PFSK-1 (cell line): ENCODE results near the gene FSCN2.
A peak's percentile ranks its signal among the peaks of the same experiment; 100 is the strongest.

ENCODE experiments used
- FOXP2 ChIP-seq: optimal IDR thresholded peaks from 2 replicates; pipeline ENCODE3; 2011; ENCODE audit warnings: borderline replicate concordance, control low read depth, inconsistent platforms; ENCODE audit not compliant: insufficient read depth; ENCODE audit errors: extremely low read length, extremely low read depth
- POLR2AphosphoS5 ChIP-seq: IDR thresholded peaks from 2 replicates; pipeline ENCODE4 v1.6.1; 2012; ENCODE audit warnings: low read depth, mild to moderate bottlenecking, control low read depth, low read length, moderate library complexity
- REST ChIP-seq, 2 experiments: IDR thresholded peaks; 2 replicates each; pipeline versions ENCODE4 v1.6.1 to v1.8.0; 2011 to 2012; ENCODE audit warnings: low read depth in 2 of 2, low read length in 2 of 2, control low read depth in 1 of 2, inconsistent platforms in 1 of 2, mild to moderate bottlenecking in 1 of 2, moderate library complexity in 1 of 2; ENCODE audit not compliant: insufficient read depth in 1 of 2
- SIN3A ChIP-seq: IDR thresholded peaks from 2 replicates; pipeline ENCODE4 v1.6.1; 2012; ENCODE audit warnings: mild to moderate bottlenecking, low read length, moderate library complexity, borderline replicate concordance; ENCODE audit not compliant: insufficient read depth
- TAF1 ChIP-seq: IDR thresholded peaks from 2 replicates; pipeline ENCODE4 v1.6.1; 2012; ENCODE audit warnings: low read length, control low read depth, borderline replicate concordance; ENCODE audit not compliant: insufficient read depth

Gene FSCN2

GRCh38 chr17:81532490-81533287 lies 4.5 kb downstream of the FSCN2 start:
- TF ChIP-seq POLR2AphosphoS5 (no peak), REST (IDR thresholded peaks at IDR 0.05; ENCODE audit: insufficient read depth in 1 of 2, low read depth in 2 of 2, low read length in 2 of 2) (no peak), FOXP2 (no peak), SIN3A (no peak), TAF1 (no peak)

- no peak for TF ChIP-seq SIN3A
Measured at GRCh38 chr17:81533339-81534141, 5.4 kb downstream of the FSCN2 start.

GRCh38 chr17:81534157-81535006 lies 6.2 kb downstream of the FSCN2 start:
- TF ChIP-seq FOXP2 (no peak), POLR2AphosphoS5 (peak; percentile 13; the same call in 1 of the 2 replicates), TAF1 (no peak)

- no peak for TF ChIP-seq SIN3A
- TF ChIP-seq TAF1 = no peak
- TF ChIP-seq FOXP2 = no peak
- TF ChIP-seq REST (IDR thresholded peaks at IDR 0.05; ENCODE audit: insufficient read depth in 1 of 2, low read depth in 2 of 2, low read length in 2 of 2) = no peak
Measured at GRCh38 chr17:81535007-81535328, 6.8 kb downstream of the FSCN2 start.

GRCh38 chr17:81535480-81536298 lies 7.5 kb downstream of the FSCN2 start:
- TF ChIP-seq SIN3A (no peak), FOXP2 (no peak), REST (IDR thresholded peaks at IDR 0.05; ENCODE audit: insufficient read depth in 1 of 2, low read depth in 2 of 2, low read length in 2 of 2) (no peak), TAF1 (no peak)
